Lung (tissue), 12 donors: ENCODE results near the gene LRRK1. TPM values are rescaled to one million over a fixed set of nuclear protein-coding genes. Genes with fewer than 3 reads are reported as not detected.
A peak's percentile ranks its signal among the peaks of the same experiment; 100 is the strongest.

Experiments used
- ATAC-seq: fragments of 200-7000 bp; cut with Tn5 transposase; one replicate; pipeline ENCODE4 v1.9.1; 2020; ENCODE audit warnings: moderate number of reproducible peaks; ENCODE audit not compliant: insufficient read depth, low FRiP score
- DNase-seq, 3 donors: peaks; one replicate each; pipeline ENCODE4 v3.0.0-alpha.2; 2013 to 2017
- H3K27ac ChIP-seq, 2 donors: one replicate each; pipeline ENCODE4 v1.5.1; 2013; ENCODE audit warnings: mild to moderate bottlenecking in 2 of 2, moderate library complexity in 2 of 2, control low read depth in 1 of 2, inconsistent platforms in 1 of 2, low read depth in 1 of 2, low read length in 1 of 2
- H3K27me3 ChIP-seq, 3 donors: one replicate each; pipeline ENCODE4 v1.5.1; 2013; ENCODE audit warnings: low read length in 2 of 3; ENCODE audit not compliant: control insufficient read depth in 3 of 3, insufficient read depth in 3 of 3
- H3K36me3 ChIP-seq, 4 donors: one replicate each; pipeline ENCODE4 v1.5.1; 2013; ENCODE audit warnings: low read length in 4 of 4, mild to moderate bottlenecking in 1 of 4, moderate library complexity in 1 of 4; ENCODE audit not compliant: control insufficient read depth in 4 of 4, insufficient read depth in 4 of 4
- H3K4me1 ChIP-seq, 5 donors: one replicate each; pipeline ENCODE4 v1.5.1; 2013; ENCODE audit warnings: low read length in 5 of 5, mild to moderate bottlenecking in 2 of 5, moderate library complexity in 1 of 5; ENCODE audit not compliant: control insufficient read depth in 5 of 5, insufficient read depth in 5 of 5
- H3K4me3 ChIP-seq: one replicate; pipeline ENCODE4 v1.5.1; 2013; ENCODE audit warnings: mild to moderate bottlenecking, control low read depth, moderate library complexity
- H3K9ac ChIP-seq, 2 donors: one replicate each; pipeline ENCODE4 v1.5.1; 2013; ENCODE audit warnings: low read length in 2 of 2, control low read depth in 1 of 2; ENCODE audit not compliant: insufficient read depth in 1 of 2
- H3K9me3 ChIP-seq, 4 donors: one replicate each; pipeline ENCODE4 v1.5.1; 2013; ENCODE audit warnings: low read length in 3 of 4, mild to moderate bottlenecking in 1 of 4, moderate library complexity in 1 of 4; ENCODE audit not compliant: control insufficient read depth in 4 of 4, insufficient read depth in 3 of 4
- WGBS, 2 donors: extraction: QIAGEN DNeasy Blood & Tissue Kit; methylation state at CpG; one replicate each; pipeline ENCODE4 v1.1.7; 2013; 5-methylcytosine and 5-hydroxymethylcytosine counted together
- polyA plus RNA-seq, 2 donors: library from polyadenylated mRNA; stranded (reverse); fragments of 200-250 nt; gene quantifications; one replicate each; pipeline ENCODE4 v1.2.1, GENCODE V29; 2013
- total RNA-seq, 2 donors: library from RNA; depleted of rRNA in 1 of 2; stranded (reverse); fragments of >200 nt in 1 of 2; gene quantifications; one replicate each; pipeline ENCODE4 v1.2.1, GENCODE V29; 2014 to 2021
- TF ChIP-seq, protein P1 (sequence below): IDR thresholded peaks from 2 replicates; pipeline ENCODE4 v1.5.1; 2012; ENCODE audit warnings: mild to moderate bottlenecking; ENCODE audit errors: control extremely low read depth, extremely low read depth
- donor health status: control.
- donor health status: control.
- donor health status: Bipolar disorder and iron deficiency.
- donor health status: healthy.
- donor health status: DM: yes; HTN: yes; CAD: no.

Gene LRRK1
- total and polyA plus RNA-seq, 4 donors: 5.7 to 22.9 (median 9.7) TPM

DNA sequence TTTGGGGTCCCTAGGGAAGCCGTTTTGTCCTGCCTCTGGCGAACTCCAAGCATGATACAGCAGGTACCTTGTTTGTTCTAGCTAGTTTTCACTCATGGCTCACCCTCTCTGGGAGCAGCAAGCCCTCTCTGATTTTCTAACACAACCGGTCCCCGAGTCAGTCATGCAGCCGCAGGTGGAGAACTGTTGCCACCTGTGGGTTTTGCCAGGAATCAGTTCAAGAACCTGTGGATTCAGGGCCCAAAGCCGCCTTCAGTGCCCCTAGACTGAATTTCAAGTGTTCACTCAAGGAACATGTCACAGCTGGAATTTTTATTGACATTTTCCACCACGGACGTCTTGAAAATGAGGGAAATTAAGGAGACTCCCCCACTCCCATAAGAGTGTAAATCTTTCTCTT, 13.3 kb upstream of the LRRK1 start:
- Histone ChIP-seq H3K4me1 (peaks cover 0 to 23% (median 2%) of the 10 kb centered on the region in 5 donors), H3K9ac (no peak overlapping the region), H3K27ac (no peak overlapping the region), H3K4me3 (no peak overlapping the region), H3K9me3 (no peaks in the 10 kb centered on the region), H3K27me3 (no peaks in the 10 kb centered on the region), H3K36me3 (no peaks in the 10 kb centered on the region)
- TF ChIP-seq, protein P1, sequence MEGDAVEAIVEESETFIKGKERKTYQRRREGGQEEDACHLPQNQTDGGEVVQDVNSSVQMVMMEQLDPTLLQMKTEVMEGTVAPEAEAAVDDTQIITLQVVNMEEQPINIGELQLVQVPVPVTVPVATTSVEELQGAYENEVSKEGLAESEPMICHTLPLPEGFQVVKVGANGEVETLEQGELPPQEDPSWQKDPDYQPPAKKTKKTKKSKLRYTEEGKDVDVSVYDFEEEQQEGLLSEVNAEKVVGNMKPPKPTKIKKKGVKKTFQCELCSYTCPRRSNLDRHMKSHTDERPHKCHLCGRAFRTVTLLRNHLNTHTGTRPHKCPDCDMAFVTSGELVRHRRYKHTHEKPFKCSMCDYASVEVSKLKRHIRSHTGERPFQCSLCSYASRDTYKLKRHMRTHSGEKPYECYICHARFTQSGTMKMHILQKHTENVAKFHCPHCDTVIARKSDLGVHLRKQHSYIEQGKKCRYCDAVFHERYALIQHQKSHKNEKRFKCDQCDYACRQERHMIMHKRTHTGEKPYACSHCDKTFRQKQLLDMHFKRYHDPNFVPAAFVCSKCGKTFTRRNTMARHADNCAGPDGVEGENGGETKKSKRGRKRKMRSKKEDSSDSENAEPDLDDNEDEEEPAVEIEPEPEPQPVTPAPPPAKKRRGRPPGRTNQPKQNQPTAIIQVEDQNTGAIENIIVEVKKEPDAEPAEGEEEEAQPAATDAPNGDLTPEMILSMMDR: no peak
- DNase-seq (no peak), ATAC-seq (no peak)
- 81 to 84% methylated on average over 8 of the region's 8 CpGs for WGBS, 2 donors

GRCh38 chr15:100908466-100908865, 10.7 kb upstream of the LRRK1 start:
- Histone ChIP-seq H3K27me3 (no peaks in the 10 kb centered on the region), H3K9me3 (peaks cover 0 to 1% (median 0%) of the 10 kb centered on the region in 4 donors), H3K4me1 (peaks cover 0 to 8% (median 0%) of the 10 kb centered on the region in 5 donors), H3K36me3 (no peaks in the 10 kb centered on the region), H3K4me3 (no peak overlapping the region), H3K9ac (no peak overlapping the region), H3K27ac (no peak overlapping the region)
- TF ChIP-seq, protein P1: no peak
- 73 to 93% methylated on average over 6 of the region's 6 CpGs for WGBS, 2 donors
- ATAC-seq: no peak
- no peak for DNase-seq

GRCh38 chr15:100909565-100909964, 9.6 kb upstream of the LRRK1 start:
- no peak for ATAC-seq

More at GRCh38 chr15:100909565-100909964, 9.6 kb upstream of the LRRK1 start:
- peak in 2 of 3 donors; percentile 30 to 63 for DNase-seq
- Histone ChIP-seq H3K4me3 (no peak overlapping the region), H3K9me3 (peaks cover 0 to 1% (median 0%) of the 10 kb centered on the region in 4 donors), H3K36me3 (no peaks in the 10 kb centered on the region), H3K9ac (no peak overlapping the region), H3K27ac (no peak overlapping the region), H3K4me1 (peaks cover 0 to 16% (median 0%) of the 10 kb centered on the region in 5 donors), H3K27me3 (no peaks in the 10 kb centered on the region)
- TF ChIP-seq, protein P1: no peak
- 77 to 79% methylated on average over 4 of the region's 4 CpGs for WGBS, 2 donors
